ENCODE data around the gene NUMBL. TPM values are rescaled to one million over a fixed set of nuclear protein-coding genes. Genes with fewer than 3 reads are reported as not detected.

The NUMBL gene
- polyA plus RNA-seq, 1 donor from 2014 or later, result 20.5 TPM

DNA sequence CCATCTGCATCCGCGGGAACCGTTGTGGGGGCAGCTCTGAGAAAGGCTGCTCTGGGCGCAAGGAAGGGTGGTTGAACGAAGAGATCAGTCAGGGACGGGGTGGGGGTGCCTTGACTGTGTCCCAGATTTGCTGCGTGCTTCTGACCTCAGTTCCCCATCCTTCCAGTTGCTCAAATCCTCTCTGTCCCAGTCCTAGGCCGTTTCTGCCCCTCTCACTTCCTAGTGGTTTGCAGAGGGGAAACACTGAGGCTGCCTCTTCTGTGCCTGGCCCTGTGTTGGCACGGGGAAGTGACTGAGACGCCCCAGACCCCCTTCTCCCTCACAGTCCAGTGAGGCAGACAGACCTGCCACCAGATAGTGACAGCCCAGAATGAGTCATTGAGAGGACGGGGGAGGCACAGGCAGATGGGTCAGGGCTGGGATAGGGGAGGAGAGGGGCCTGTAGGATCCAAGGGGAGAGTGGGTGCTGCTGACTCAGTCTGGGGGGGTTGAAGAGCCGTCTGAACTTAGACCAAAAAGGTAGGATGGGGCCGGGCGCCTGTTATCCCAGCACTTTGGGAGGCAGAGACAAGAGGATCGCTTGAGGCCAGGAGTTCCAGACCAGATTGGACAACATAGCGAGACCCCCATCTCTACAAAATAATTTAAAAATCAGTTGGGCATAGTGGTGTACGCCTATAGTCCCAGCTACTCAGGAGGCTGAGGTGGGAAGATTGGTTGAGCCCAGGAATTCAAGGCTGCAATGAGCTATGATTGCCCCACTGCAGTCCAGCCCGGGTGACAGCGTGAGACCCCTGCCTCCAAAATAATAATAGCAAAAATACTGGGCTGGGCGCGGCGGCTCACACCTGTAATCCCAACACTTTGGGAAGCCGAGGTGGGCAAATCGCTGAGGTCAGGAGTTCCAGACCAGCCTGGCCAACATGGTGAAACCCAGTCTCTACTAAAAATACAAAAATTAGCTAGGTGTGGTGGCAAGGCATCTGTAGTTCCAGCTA, 26.5 kb downstream of the NUMBL start:
- H3K4me2 ChIP-seq (ENCODE audit: low read length), result peak overlapping the region; percentile 59
- peaks cover 3% of the 10 kb centered on the region for H3K9me3 ChIP-seq (ENCODE audit: low read length)
- H3K36me3 ChIP-seq (ENCODE audit: insufficient read depth, low read length), result peaks cover 4% of the 10 kb centered on the region
- no peaks in the 10 kb centered on the region for H4K20me1 ChIP-seq (ENCODE audit: insufficient read depth)
- H3K9me2 ChIP-seq (ENCODE audit: insufficient read depth, low read length), result no peaks in the 10 kb centered on the region
- peak overlapping the region; percentile 63 for H2AFZ ChIP-seq (ENCODE audit: low read depth, low read length)
- peak overlapping the region; percentile 97 for H3K4me3 ChIP-seq (ENCODE audit: low read length)
- H3K9ac ChIP-seq (ENCODE audit: low read length), result peak overlapping the region; percentile 75
- no peaks in the 10 kb centered on the region for H3F3A ChIP-seq (ENCODE audit: insufficient read depth, low read length, poor library complexity, severe bottlenecking)
- H3K27ac ChIP-seq (ENCODE audit: low read length), result peak overlapping the region; percentile 15
- TF ChIP-seq POLR2AphosphoS5 (IDR thresholded peaks at IDR 0.05) (no peak), RAD21 (conservative IDR thresholded peaks at IDR 0.05) (no peak), EZH2 (IDR thresholded peaks at IDR 0.05; ENCODE audit: borderline replicate concordance, insufficient read depth, low read length, poor library complexity, severe bottlenecking) (no peak), TAF1 (IDR thresholded peaks at IDR 0.05; ENCODE audit: low read depth) (no peak), SMC3 (conservative IDR thresholded peaks at IDR 0.05; ENCODE audit: poor library complexity) (no peak), MXI1 (conservative IDR thresholded peaks at IDR 0.05; ENCODE audit: poor library complexity, severe bottlenecking) (no peak), EP300 (conservative IDR thresholded peaks at IDR 0.05; ENCODE audit: poor library complexity, severe bottlenecking) (no peak)
- TF ChIP-seq, protein P1, sequence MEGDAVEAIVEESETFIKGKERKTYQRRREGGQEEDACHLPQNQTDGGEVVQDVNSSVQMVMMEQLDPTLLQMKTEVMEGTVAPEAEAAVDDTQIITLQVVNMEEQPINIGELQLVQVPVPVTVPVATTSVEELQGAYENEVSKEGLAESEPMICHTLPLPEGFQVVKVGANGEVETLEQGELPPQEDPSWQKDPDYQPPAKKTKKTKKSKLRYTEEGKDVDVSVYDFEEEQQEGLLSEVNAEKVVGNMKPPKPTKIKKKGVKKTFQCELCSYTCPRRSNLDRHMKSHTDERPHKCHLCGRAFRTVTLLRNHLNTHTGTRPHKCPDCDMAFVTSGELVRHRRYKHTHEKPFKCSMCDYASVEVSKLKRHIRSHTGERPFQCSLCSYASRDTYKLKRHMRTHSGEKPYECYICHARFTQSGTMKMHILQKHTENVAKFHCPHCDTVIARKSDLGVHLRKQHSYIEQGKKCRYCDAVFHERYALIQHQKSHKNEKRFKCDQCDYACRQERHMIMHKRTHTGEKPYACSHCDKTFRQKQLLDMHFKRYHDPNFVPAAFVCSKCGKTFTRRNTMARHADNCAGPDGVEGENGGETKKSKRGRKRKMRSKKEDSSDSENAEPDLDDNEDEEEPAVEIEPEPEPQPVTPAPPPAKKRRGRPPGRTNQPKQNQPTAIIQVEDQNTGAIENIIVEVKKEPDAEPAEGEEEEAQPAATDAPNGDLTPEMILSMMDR (IDR thresholded peaks at IDR 0.05; ENCODE audit: poor library complexity, severe bottlenecking), result no peak
- TF ChIP-seq, protein P2, sequence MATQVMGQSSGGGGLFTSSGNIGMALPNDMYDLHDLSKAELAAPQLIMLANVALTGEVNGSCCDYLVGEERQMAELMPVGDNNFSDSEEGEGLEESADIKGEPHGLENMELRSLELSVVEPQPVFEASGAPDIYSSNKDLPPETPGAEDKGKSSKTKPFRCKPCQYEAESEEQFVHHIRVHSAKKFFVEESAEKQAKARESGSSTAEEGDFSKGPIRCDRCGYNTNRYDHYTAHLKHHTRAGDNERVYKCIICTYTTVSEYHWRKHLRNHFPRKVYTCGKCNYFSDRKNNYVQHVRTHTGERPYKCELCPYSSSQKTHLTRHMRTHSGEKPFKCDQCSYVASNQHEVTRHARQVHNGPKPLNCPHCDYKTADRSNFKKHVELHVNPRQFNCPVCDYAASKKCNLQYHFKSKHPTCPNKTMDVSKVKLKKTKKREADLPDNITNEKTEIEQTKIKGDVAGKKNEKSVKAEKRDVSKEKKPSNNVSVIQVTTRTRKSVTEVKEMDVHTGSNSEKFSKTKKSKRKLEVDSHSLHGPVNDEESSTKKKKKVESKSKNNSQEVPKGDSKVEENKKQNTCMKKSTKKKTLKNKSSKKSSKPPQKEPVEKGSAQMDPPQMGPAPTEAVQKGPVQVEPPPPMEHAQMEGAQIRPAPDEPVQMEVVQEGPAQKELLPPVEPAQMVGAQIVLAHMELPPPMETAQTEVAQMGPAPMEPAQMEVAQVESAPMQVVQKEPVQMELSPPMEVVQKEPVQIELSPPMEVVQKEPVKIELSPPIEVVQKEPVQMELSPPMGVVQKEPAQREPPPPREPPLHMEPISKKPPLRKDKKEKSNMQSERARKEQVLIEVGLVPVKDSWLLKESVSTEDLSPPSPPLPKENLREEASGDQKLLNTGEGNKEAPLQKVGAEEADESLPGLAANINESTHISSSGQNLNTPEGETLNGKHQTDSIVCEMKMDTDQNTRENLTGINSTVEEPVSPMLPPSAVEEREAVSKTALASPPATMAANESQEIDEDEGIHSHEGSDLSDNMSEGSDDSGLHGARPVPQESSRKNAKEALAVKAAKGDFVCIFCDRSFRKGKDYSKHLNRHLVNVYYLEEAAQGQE (IDR thresholded peaks at IDR 0.05; ENCODE audit: borderline replicate concordance), result no peak
- H3K27me3 ChIP-seq (ENCODE audit: insufficient read depth, low read depth, low read length), result no peaks in the 10 kb centered on the region
- no peaks in the 10 kb centered on the region for H3K79me2 ChIP-seq (replicated peaks; ENCODE audit: insufficient read depth, low read length)

DNA sequence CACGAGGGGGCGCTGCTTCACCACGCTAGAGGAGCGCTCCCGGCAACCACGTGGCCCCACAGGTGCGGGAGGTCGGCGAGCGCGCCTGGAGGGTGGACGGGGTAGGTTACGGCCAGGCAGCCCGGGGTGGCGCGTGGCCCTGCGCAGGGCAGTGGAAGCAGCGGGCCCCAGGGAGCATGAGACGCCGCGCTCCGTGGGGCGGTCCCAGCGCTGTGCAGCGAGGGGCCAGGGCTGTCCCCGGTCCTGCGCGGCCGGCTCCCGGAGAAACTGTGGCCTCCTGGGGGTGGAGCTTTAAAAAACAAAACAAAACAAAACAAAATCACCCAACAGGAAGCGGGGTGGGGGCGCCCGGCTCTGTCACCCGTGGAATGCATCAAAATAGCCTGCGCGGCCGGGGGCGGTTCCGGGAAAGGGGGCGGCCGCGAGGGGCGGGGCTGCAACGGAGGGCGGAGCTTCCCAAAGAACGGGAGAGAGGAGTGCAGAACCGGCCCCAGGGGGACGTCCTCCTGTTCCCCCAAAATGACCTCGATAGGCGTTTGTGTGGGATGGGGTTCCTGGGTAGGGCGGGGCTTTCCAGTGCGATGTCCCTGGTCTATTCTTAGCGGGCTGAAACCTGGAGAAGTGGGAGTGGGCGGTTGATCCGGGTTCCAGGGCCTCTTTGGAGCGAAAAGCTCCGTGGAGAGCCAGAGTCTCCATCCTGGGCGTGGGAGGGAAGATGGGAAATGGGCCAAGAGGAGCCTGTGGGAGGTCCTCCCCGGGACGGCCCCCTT, 27.3 kb downstream of the NUMBL start:
- peak overlapping the region; percentile 97 for H3K4me3 ChIP-seq (ENCODE audit: low read length)
- H3K79me2 ChIP-seq (replicated peaks; ENCODE audit: insufficient read depth, low read length), result no peaks in the 10 kb centered on the region
- H3K9me2 ChIP-seq (ENCODE audit: insufficient read depth, low read length), result no peaks in the 10 kb centered on the region
- H4K20me1 ChIP-seq (ENCODE audit: insufficient read depth), result no peaks in the 10 kb centered on the region
- H3K36me3 ChIP-seq (ENCODE audit: insufficient read depth, low read length), result no peaks in the 10 kb centered on the region
- peak overlapping the region; percentile 59 for H3K4me2 ChIP-seq (ENCODE audit: low read length)
- peak overlapping the region; percentile 15 for H3K27ac ChIP-seq (ENCODE audit: low read length)
- peak overlapping the region; percentile 63 for H2AFZ ChIP-seq (ENCODE audit: low read depth, low read length)
- H3K27me3 ChIP-seq (ENCODE audit: insufficient read depth, low read depth, low read length), result no peaks in the 10 kb centered on the region
- H3K9me3 ChIP-seq (ENCODE audit: low read length), result no peaks in the 10 kb centered on the region
- no peaks in the 10 kb centered on the region for H3F3A ChIP-seq (ENCODE audit: insufficient read depth, low read length, poor library complexity, severe bottlenecking)
- TF ChIP-seq POLR2AphosphoS5 (IDR thresholded peaks at IDR 0.05) (peak; percentile 76), EZH2 (IDR thresholded peaks at IDR 0.05; ENCODE audit: borderline replicate concordance, insufficient read depth, low read length, poor library complexity, severe bottlenecking) (no peak), EP300 (conservative IDR thresholded peaks at IDR 0.05; ENCODE audit: poor library complexity, severe bottlenecking) (peak; percentile 41), RAD21 (conservative IDR thresholded peaks at IDR 0.05) (peak; percentile 98), TAF1 (IDR thresholded peaks at IDR 0.05; ENCODE audit: low read depth) (no peak), MXI1 (conservative IDR thresholded peaks at IDR 0.05; ENCODE audit: poor library complexity, severe bottlenecking) (peak; percentile 98), SMC3 (conservative IDR thresholded peaks at IDR 0.05; ENCODE audit: poor library complexity) (peak; percentile 96)
- TF ChIP-seq, protein P1 (IDR thresholded peaks at IDR 0.05; ENCODE audit: poor library complexity, severe bottlenecking), result peak; percentile 98
- TF ChIP-seq, protein P2 (IDR thresholded peaks at IDR 0.05; ENCODE audit: borderline replicate concordance), result no peak
- H3K9ac ChIP-seq (ENCODE audit: low read length), result peak overlapping the region; percentile 75

Measured in neural cell (in vitro differentiated cells).